H1 (cell line): ENCODE data around the gene SPTBN4. TPM values are rescaled to one million over a fixed set of nuclear protein-coding genes. Genes with fewer than 3 reads are reported as not detected.

Experiments
- ASH2L ChIP-seq: fragments of 200-600, 300-600 bp; sonication (generic); IDR thresholded peaks from one replicate; pipeline ENCODE4 v1.7.1; 2017; ENCODE audit warnings: low read length
- BCL11A ChIP-seq, 2 experiments: IDR thresholded peaks; one replicate each; pipeline ENCODE4 v1.6.1; 2011; ENCODE audit warnings: low read depth in 2 of 2, low read length in 2 of 2, mild to moderate bottlenecking in 2 of 2
- CBX8 ChIP-seq: fragments of 300-800, 300-1000 bp; sonication (generic); IDR thresholded peaks from 2 replicates; pipeline ENCODE4 v1.7.1; 2016; ENCODE audit warnings: low read depth, low read length, borderline replicate concordance
- CHD2 ChIP-seq: IDR thresholded peaks from 2 replicates; pipeline ENCODE4 v1.6.1; 2012; ENCODE audit warnings: low read length, improper control_type of control experiment
- CREB1 ChIP-seq: IDR thresholded peaks from 2 replicates; pipeline ENCODE4 v1.6.1; 2012; ENCODE audit warnings: inconsistent platforms
- CTBP2 ChIP-seq: IDR thresholded peaks from 2 replicates; pipeline ENCODE4 v1.7.0; 2011; ENCODE audit warnings: borderline replicate concordance, mild to moderate bottlenecking, moderate library complexity, mixed read lengths, low read length; ENCODE audit not compliant: insufficient read depth, insufficient read length
- EGR1 ChIP-seq: IDR thresholded peaks from 2 replicates; pipeline ENCODE4 v1.6.1; 2011; ENCODE audit warnings: low read depth, low read length, borderline replicate concordance
- FOSL1 ChIP-seq: IDR thresholded peaks from 2 replicates; pipeline ENCODE4 v1.6.1; 2011; ENCODE audit warnings: mild to moderate bottlenecking, low read depth, low read length, moderate library complexity; ENCODE audit not compliant: insufficient read depth
- JUND ChIP-seq: IDR thresholded peaks from 2 replicates; pipeline ENCODE4 v1.6.1; 2011; ENCODE audit warnings: mild to moderate bottlenecking, improper control_type of control experiment, low read length
- KDM1A ChIP-seq: fragments of 200-600, 300-600 bp; sonication (generic); IDR thresholded peaks from 2 replicates; pipeline ENCODE4 v1.7.1; 2016; ENCODE audit warnings: mild to moderate bottlenecking, low read length, borderline replicate concordance
- KDM5A ChIP-seq: fragments of 200-600 bp; IDR thresholded peaks from 2 replicates; pipeline ENCODE4 v1.7.1; 2012; ENCODE audit warnings: mild to moderate bottlenecking, low read length, inconsistent platforms, mixed read lengths
- MAX ChIP-seq: IDR thresholded peaks from 2 replicates; pipeline ENCODE4 v1.6.1; 2012; ENCODE audit warnings: inconsistent platforms
- POLR2A ChIP-seq, 2 experiments: IDR thresholded peaks; 1 replicate in 1 of 2; 2 replicates in 1 of 2; pipeline ENCODE4 v1.6.1; 2011; ENCODE audit warnings: low read depth in 2 of 2, low read length in 2 of 2, mild to moderate bottlenecking in 2 of 2; ENCODE audit errors: control extremely low read depth in 1 of 2
- POU5F1 ChIP-seq: IDR thresholded peaks from 2 replicates; pipeline ENCODE4 v1.6.1; 2011; ENCODE audit warnings: low read depth, mild to moderate bottlenecking, low read length, moderate library complexity
- RBBP5 ChIP-seq: IDR thresholded peaks from 2 replicates; pipeline ENCODE4 v1.7.1; 2012; ENCODE audit warnings: low read depth, mild to moderate bottlenecking, inconsistent platforms, low read length, moderate library complexity, borderline replicate concordance
- RNF2 ChIP-seq: fragments of 200-900, 300-1000 bp; sonication (generic); IDR thresholded peaks from 2 replicates; pipeline ENCODE4 v1.7.1; 2016; ENCODE audit warnings: borderline replicate concordance, low read depth, mild to moderate bottlenecking, antibody characterized with exemption, low read length; ENCODE audit not compliant: poor library complexity, severe bottlenecking; ENCODE audit errors: missing control alignments
- SAP30 ChIP-seq: fragments of 300-600 bp; sonication (generic); IDR thresholded peaks from 2 replicates; pipeline ENCODE4 v1.7.1; 2012; ENCODE audit warnings: low read length, moderate library complexity, mild to moderate bottlenecking, inconsistent platforms; ENCODE audit not compliant: insufficient read depth, insufficient replicate concordance
- SIRT6 ChIP-seq: IDR thresholded peaks from one replicate; pipeline ENCODE4 v1.7.1; 2012; ENCODE audit warnings: low read length, inconsistent platforms
- SIX5 ChIP-seq: IDR thresholded peaks from 2 replicates; pipeline ENCODE4 v1.6.1; 2011; ENCODE audit warnings: mild to moderate bottlenecking, low read depth, low read length
- SP2 ChIP-seq: IDR thresholded peaks from 2 replicates; pipeline ENCODE4 v1.6.1; 2012; ENCODE audit warnings: mild to moderate bottlenecking, low read length, inconsistent platforms
- TCF12 ChIP-seq: IDR thresholded peaks from 2 replicates; pipeline ENCODE4 v1.6.1; 2011; ENCODE audit warnings: low read depth, mild to moderate bottlenecking, low read length
- polyA plus RNA-seq, 7 experiments: library from polyadenylated mRNA; depleted of rRNA in 3 of 7; stranded (reverse) in 5 of 7; unstranded in 2 of 7; fragments of >200 nt in 5 of 7; fragments of 200-250 nt in 2 of 7; gene quantifications; 1 replicate in 5 of 7; 2 replicates in 1 of 7; 4 replicates in 1 of 7; pipeline versions ENCODE4 v1.2.1 to v1.2.3, GENCODE V29; 2011 to 2013; ENCODE audit warnings: missing spikeins in 2 of 7, mixed read lengths in 2 of 7
- total RNA-seq: library from RNA; stranded (reverse); fragmentation: NEBNext Ultra II Directional; extraction: Animal tissue kit (Norgen Biotek cat#: 25700); gene quantifications from 2 replicates; pipeline ENCODE4 v1.2.1, GENCODE V29; 2021
- TF ChIP-seq, protein P1 (sequence below): IDR thresholded peaks from 2 replicates; pipeline ENCODE4 v1.6.1; 2012; ENCODE audit warnings: inconsistent platforms
- TF ChIP-seq, protein P2 (sequence below): IDR thresholded peaks from 2 replicates; pipeline ENCODE4 v1.6.1; 2011; ENCODE audit warnings: low read length, improper control_type of control experiment

SPTBN4 gene
- total and polyA plus RNA-seq, 2 of the 8 experiments (the other 6 are each of a cell fraction or from before 2014, with no cell fraction given) = 1.9 to 3.0 TPM

DNA sequence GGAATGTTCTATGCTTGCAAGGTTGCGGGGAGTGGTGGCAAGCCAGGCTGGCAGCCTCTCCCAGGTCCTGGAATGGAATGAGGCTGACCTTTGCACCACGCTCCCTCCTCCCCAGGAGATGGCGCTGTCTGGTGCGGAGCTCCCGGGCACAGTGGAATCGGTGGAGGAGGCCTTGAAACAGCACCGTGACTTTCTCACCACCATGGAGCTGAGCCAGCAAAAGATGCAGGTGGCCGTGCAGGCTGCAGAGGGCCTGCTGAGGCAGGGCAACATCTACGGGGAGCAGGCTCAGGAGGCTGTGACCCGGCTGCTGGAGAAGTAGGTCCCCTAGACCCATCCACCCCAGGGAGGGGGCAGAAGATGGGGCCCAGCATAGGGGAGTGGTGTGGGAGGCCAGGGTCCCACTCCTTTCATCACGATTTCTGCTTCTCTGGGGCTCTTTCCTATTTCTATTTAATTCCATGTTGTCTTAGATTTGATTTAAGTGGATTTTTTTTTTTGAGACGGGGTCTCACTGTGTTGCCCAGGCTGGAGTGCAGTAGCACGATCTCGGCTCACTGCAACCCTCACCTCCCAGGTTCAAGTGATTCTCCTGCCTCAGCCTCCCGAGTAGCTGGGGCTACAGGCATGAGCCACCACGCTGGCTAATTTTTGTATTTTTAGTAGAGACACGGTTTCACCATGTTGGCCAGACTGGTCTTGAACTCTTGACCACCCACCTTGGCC, 56.7 kb downstream of the SPTBN4 start (continued):
- TF ChIP-seq CTBP2 (peak; percentile 38), EGR1 (no peak), SIRT6 (no peak), RNF2 (no peak), BCL11A (IDR thresholded peaks at IDR 0.05; ENCODE audit: low read depth in 2 of 2, low read length in 2 of 2) (no peak), JUND (no peak), CHD2 (no peak), RBBP5 (no peak), MAX (peak; percentile 66), KDM1A (no peak), KDM5A (no peak), POU5F1 (no peak), SAP30 (no peak), SIX5 (no peak), CBX8 (no peak), TCF12 (no peak), ASH2L (no peak), POLR2A (IDR thresholded peaks at IDR 0.05; ENCODE audit: control extremely low read depth in 1 of 2, low read depth in 2 of 2, low read length in 2 of 2) (no peak), FOSL1 (no peak), CREB1 (peak; percentile 59; the same call in 1 of the 2 replicates), SP2 (no peak)
- TF ChIP-seq, protein P1, sequence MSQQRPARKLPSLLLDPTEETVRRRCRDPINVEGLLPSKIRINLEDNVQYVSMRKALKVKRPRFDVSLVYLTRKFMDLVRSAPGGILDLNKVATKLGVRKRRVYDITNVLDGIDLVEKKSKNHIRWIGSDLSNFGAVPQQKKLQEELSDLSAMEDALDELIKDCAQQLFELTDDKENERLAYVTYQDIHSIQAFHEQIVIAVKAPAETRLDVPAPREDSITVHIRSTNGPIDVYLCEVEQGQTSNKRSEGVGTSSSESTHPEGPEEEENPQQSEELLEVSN = peak; percentile 54; the same call in 1 of the 2 replicates
- TF ChIP-seq, protein P2, sequence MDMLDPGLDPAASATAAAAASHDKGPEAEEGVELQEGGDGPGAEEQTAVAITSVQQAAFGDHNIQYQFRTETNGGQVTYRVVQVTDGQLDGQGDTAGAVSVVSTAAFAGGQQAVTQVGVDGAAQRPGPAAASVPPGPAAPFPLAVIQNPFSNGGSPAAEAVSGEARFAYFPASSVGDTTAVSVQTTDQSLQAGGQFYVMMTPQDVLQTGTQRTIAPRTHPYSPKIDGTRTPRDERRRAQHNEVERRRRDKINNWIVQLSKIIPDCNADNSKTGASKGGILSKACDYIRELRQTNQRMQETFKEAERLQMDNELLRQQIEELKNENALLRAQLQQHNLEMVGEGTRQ = no peak
